Measurements from ENCODE around the gene OSTN.

Gene OSTN

DNA sequence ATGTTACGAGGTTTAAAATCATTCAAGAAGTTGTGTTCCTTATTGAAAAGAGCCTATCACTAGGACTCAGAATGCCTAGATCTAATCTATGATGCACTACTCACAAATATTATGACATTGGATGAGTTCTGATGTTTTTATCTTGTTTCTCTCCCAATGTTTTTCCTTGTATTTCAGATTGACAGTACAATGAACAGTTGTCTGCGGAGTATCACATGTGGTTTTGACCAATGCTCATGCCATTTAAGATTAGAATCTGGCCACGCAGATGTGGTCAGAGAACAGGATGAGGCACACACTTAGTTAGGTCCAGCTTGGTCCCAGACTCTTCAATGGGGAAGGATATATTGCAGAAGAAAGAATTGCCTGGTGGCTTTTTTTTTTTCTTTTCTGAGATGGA, 104.6 kb downstream of the OSTN start:
- Histone ChIP-seq H3F3A (ENCODE audit: low read depth) (no peaks in the 10 kb centered on the region), H2AFZ (ENCODE audit: low read length) (no peak overlapping the region)
- TF ChIP-seq, protein P1, sequence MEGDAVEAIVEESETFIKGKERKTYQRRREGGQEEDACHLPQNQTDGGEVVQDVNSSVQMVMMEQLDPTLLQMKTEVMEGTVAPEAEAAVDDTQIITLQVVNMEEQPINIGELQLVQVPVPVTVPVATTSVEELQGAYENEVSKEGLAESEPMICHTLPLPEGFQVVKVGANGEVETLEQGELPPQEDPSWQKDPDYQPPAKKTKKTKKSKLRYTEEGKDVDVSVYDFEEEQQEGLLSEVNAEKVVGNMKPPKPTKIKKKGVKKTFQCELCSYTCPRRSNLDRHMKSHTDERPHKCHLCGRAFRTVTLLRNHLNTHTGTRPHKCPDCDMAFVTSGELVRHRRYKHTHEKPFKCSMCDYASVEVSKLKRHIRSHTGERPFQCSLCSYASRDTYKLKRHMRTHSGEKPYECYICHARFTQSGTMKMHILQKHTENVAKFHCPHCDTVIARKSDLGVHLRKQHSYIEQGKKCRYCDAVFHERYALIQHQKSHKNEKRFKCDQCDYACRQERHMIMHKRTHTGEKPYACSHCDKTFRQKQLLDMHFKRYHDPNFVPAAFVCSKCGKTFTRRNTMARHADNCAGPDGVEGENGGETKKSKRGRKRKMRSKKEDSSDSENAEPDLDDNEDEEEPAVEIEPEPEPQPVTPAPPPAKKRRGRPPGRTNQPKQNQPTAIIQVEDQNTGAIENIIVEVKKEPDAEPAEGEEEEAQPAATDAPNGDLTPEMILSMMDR (conservative IDR thresholded peaks at IDR 0.05; ENCODE audit: low read length) = no peak
- no peak for TF ChIP-seq EZH2phosphoT487 (IDR thresholded peaks at IDR 0.05; ENCODE audit: borderline replicate concordance)

DNA sequence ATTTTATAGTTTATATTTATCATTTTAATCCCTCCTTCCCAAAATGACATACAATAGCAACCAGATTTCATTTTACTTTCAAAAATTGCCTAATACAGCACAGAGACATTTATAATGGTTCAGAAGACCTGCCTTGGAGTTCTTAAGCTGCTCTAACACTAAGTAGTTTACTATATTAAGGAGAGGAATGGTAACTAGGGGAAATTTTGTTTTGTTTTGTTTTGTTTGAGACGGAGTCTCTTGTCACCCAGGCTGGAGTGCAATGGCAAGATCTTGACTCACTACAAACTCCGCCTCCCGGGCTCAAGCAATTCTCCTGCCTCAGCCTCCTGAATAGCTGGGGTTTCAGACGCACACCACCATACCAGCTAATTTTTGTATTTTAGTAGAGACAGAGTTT, 107.4 kb downstream of the OSTN start:
- no peaks in the 10 kb centered on the region for H3F3A ChIP-seq (ENCODE audit: low read depth)
- H3K4me3 ChIP-seq (ENCODE audit: low read length, poor library complexity, severe bottlenecking) = no peak overlapping the region
- TF ChIP-seq, protein P1 (conservative IDR thresholded peaks at IDR 0.05; ENCODE audit: low read length) = no peak
- no peak for TF ChIP-seq EZH2phosphoT487 (IDR thresholded peaks at IDR 0.05; ENCODE audit: borderline replicate concordance)
- H3K27me3 ChIP-seq (ENCODE audit: insufficient read depth, low read length, poor library complexity, severe bottlenecking) = no peaks in the 10 kb centered on the region
- H3K79me2 ChIP-seq (ENCODE audit: insufficient read depth, low read length) = no peaks in the 10 kb centered on the region
- H2AFZ ChIP-seq (ENCODE audit: low read length) = no peak overlapping the region
- H3K4me2 ChIP-seq (ENCODE audit: low read depth, low read length, poor library complexity, severe bottlenecking) = no peak overlapping the region
- H3K4me1 ChIP-seq (ENCODE audit: insufficient read depth, low read length, poor library complexity, severe bottlenecking) = no peaks in the 10 kb centered on the region
- no peak overlapping the region for H3K9ac ChIP-seq (ENCODE audit: low read depth, low read length, poor library complexity, severe bottlenecking)
- no peaks in the 10 kb centered on the region for H4K20me1 ChIP-seq (ENCODE audit: insufficient read depth, low read length, poor library complexity, severe bottlenecking)
- no peaks in the 10 kb centered on the region for H3K36me3 ChIP-seq (ENCODE audit: insufficient read depth, low read length)
- H3K9me2 ChIP-seq (replicated peaks; ENCODE audit: low read depth, low read length) = no peaks in the 10 kb centered on the region
- no peaks in the 10 kb centered on the region for H3K9me3 ChIP-seq (ENCODE audit: insufficient read depth, low read depth, low read length)

More for the DNA sequence above, 104.6 kb downstream of the OSTN start:
- Histone ChIP-seq H3K9ac (ENCODE audit: low read depth, low read length, poor library complexity, severe bottlenecking) (no peak overlapping the region), H3K4me1 (ENCODE audit: insufficient read depth, low read length, poor library complexity, severe bottlenecking) (no peaks in the 10 kb centered on the region), H3K27me3 (ENCODE audit: insufficient read depth, low read length, poor library complexity, severe bottlenecking) (no peaks in the 10 kb centered on the region), H4K20me1 (ENCODE audit: insufficient read depth, low read length, poor library complexity, severe bottlenecking) (no peaks in the 10 kb centered on the region), H3K9me2 (replicated peaks; ENCODE audit: low read depth, low read length) (no peaks in the 10 kb centered on the region), H3K9me3 (ENCODE audit: insufficient read depth, low read depth, low read length) (no peaks in the 10 kb centered on the region), H3K4me2 (ENCODE audit: low read depth, low read length, poor library complexity, severe bottlenecking) (no peak overlapping the region), H3K36me3 (ENCODE audit: insufficient read depth, low read length) (no peaks in the 10 kb centered on the region), H3K4me3 (ENCODE audit: low read length, poor library complexity, severe bottlenecking) (no peak overlapping the region), H3K79me2 (ENCODE audit: insufficient read depth, low read length) (no peaks in the 10 kb centered on the region)

DNA sequence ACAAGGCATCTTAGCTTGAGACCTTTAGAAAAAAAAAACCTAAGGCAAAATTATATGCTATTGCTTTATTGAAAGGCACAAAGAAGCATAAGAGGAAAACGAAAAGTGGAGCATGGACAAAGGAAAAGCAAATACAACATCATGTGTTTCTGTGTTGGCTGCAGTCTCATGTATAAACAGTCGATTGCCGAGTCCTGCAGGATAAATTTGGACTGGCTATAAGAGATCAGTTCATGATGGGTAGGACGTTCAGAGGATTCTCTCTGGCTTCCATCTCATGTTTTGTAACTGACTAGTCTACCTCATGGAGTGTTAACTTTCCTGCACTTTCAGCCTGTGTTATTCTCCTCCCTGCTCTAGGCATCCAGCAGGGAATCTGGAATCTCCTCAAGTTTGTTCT, 108.3 kb downstream of the OSTN start:
- Histone ChIP-seq H2AFZ (ENCODE audit: low read length) (no peak overlapping the region), H3K79me2 (ENCODE audit: insufficient read depth, low read length) (no peaks in the 10 kb centered on the region), H3K4me2 (ENCODE audit: low read depth, low read length, poor library complexity, severe bottlenecking) (no peak overlapping the region), H3K4me1 (ENCODE audit: insufficient read depth, low read length, poor library complexity, severe bottlenecking) (no peaks in the 10 kb centered on the region), H3K9me3 (ENCODE audit: insufficient read depth, low read depth, low read length) (no peaks in the 10 kb centered on the region), H3K27me3 (ENCODE audit: insufficient read depth, low read length, poor library complexity, severe bottlenecking) (no peaks in the 10 kb centered on the region), H3K36me3 (ENCODE audit: insufficient read depth, low read length) (no peaks in the 10 kb centered on the region), H3K4me3 (ENCODE audit: low read length, poor library complexity, severe bottlenecking) (no peak overlapping the region), H4K20me1 (ENCODE audit: insufficient read depth, low read length, poor library complexity, severe bottlenecking) (no peaks in the 10 kb centered on the region), H3K9me2 (replicated peaks; ENCODE audit: low read depth, low read length) (no peaks in the 10 kb centered on the region), H3F3A (ENCODE audit: low read depth) (no peaks in the 10 kb centered on the region), H3K9ac (ENCODE audit: low read depth, low read length, poor library complexity, severe bottlenecking) (no peak overlapping the region)
- TF ChIP-seq, protein P1 (conservative IDR thresholded peaks at IDR 0.05; ENCODE audit: low read length) = no peak
- no peak for TF ChIP-seq EZH2phosphoT487 (IDR thresholded peaks at IDR 0.05; ENCODE audit: borderline replicate concordance)

Measured in Loucy (cell line).